ENCODE measurements around the gene LY6G5C.

DNA sequence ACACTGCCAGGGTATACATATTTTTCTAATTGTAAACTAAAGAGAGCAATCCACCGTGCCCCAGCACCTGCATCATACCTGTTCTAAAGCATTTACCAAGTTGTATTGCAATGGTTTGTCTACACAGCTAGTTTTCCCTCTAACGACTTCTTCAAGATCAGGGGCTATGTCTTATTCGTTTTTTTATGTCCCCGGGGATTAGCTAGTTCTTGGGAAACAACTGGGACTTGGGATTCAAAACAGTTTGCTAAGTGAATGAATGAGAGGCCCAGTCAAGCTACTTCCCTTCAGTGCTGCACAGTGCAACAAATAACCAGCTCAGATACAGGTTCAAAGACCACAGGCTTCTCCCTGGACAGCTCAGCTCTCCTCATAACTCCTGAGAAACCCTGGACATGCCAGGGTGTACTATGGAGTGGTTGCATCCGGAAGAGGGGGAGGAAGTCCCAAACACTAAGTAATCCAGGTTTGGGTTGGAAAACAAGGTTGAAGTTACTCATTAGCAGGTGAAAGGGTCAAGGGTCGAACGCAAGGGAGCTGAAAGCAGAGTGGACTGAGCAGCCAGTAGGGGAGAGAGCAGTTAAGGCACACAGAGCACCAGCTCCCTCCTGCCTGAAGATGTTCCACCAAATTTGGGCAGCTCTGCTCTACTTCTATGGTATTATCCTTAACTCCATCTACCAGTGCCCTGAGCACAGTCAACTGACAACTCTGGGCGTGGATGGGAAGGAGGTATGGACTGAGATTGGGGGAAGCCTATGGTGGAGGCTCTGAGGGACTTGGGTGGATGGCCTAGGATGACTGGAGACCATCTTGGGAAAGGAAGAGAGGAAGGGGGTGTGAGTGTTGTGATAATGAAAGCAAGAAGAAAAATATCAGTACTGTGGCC lies 25.3 kb downstream of the LY6G5C start, which contains the start of gene APOM:
- no peak for TF ChIP-seq ZNF274 (IDR thresholded peaks at IDR 0.05; ENCODE audit: low read depth, low read length)
- no peak for TF ChIP-seq SUZ12 (IDR thresholded peaks at IDR 0.05; ENCODE audit: extremely low read depth, insufficient read depth, insufficient read length)

Measured in NT2/D1 (cell line).